SJSA1 (cell line): Measurements from ENCODE around the gene SIL1. TPM values are rescaled to one million over a fixed set of nuclear protein-coding genes. Genes with fewer than 3 reads are reported as not detected.
A peak's percentile ranks its signal among the peaks of the same experiment; 100 is the strongest.

Source experiments
- DNase-seq, 2 experiments: peaks; one replicate each; pipeline ENCODE4 v3.0.0-alpha.2; 2015 to 2020; ENCODE audit warnings: low spot score in 2 of 2, low read depth in 1 of 2
- H3K27ac ChIP-seq: fragments of 250-450 bp; sonication (Bioruptor Pico); 2 replicates; pipeline ENCODE4 v1.5.1; 2020; ENCODE audit warnings: mild to moderate bottlenecking, moderate library complexity
- H3K27me3 ChIP-seq: fragments of 250-450 bp; sonication (Bioruptor Pico); replicated peaks from 2 replicates; pipeline ENCODE4 v1.5.1; 2020; ENCODE audit warnings: mild to moderate bottlenecking, moderate library complexity
- H3K36me3 ChIP-seq: fragments of 250-450 bp; sonication (Bioruptor Pico); 2 replicates; pipeline ENCODE4 v1.5.1; 2020; ENCODE audit warnings: mild to moderate bottlenecking
- H3K4me1 ChIP-seq: fragments of 250-450 bp; sonication (Bioruptor Pico); replicated peaks from 2 replicates; pipeline ENCODE4 v1.6.1; 2021; ENCODE audit warnings: mild to moderate bottlenecking
- H3K4me3 ChIP-seq: fragments of 250-450 bp; sonication (Bioruptor Pico); 2 replicates; pipeline ENCODE4 v1.5.1; 2020; ENCODE audit warnings: mild to moderate bottlenecking
- H3K9me3 ChIP-seq: fragments of 250-450 bp; sonication (Bioruptor Pico); replicated peaks from 2 replicates; pipeline ENCODE4 v1.5.1; 2020; ENCODE audit warnings: mild to moderate bottlenecking
- total RNA-seq: library from RNA; depleted of rRNA; stranded (reverse); fragments of >200 nt; shearing (Covaris generic); gene quantifications from 2 replicates; pipeline ENCODE4 v1.2.3, GENCODE V29; 2014

SIL1 gene
- total RNA-seq, 1 experiment from 2014 or later: 58.2 TPM

- H3K27ac ChIP-seq: no peak overlapping the region
- DNase-seq: no peak
- H3K9me3 ChIP-seq: no peaks in the 10 kb centered on the region
- no peaks in the 10 kb centered on the region for H3K4me1 ChIP-seq
- H3K27me3 ChIP-seq: no peaks in the 10 kb centered on the region
- peaks cover 17% of the 10 kb centered on the region for H3K36me3 ChIP-seq
- H3K4me3 ChIP-seq: no peak overlapping the region
Measured at GRCh38 chr5:138943599-138944173, 254.5 kb downstream of the SIL1 start.

GRCh38 chr5:138942861-138943260 is 255.3 kb downstream of the SIL1 start:
- Histone ChIP-seq H3K9me3 (no peaks in the 10 kb centered on the region), H3K27ac (no peak overlapping the region), H3K4me3 (no peak overlapping the region), H3K4me1 (no peaks in the 10 kb centered on the region), H3K27me3 (no peaks in the 10 kb centered on the region), H3K36me3 (peaks cover 17% of the 10 kb centered on the region)
- peak in 1 of 2 experiments; percentile 44 for DNase-seq

- Histone ChIP-seq H3K27ac (no peak overlapping the region), H3K27me3 (no peaks in the 10 kb centered on the region), H3K4me3 (no peak overlapping the region), H3K36me3 (peaks cover 17% of the 10 kb centered on the region), H3K9me3 (no peaks in the 10 kb centered on the region), H3K4me1 (no peaks in the 10 kb centered on the region)
- no peak for DNase-seq
Measured at GRCh38 chr5:138942066-138942465, 256.1 kb downstream of the SIL1 start.

GRCh38 chr5:138938526-138938925 is 259.6 kb downstream of the SIL1 start:
- no peak overlapping the region for H3K4me3 ChIP-seq
- no peak overlapping the region for H3K27ac ChIP-seq
- peaks cover 35% of the 10 kb centered on the region for H3K36me3 ChIP-seq
- no peaks in the 10 kb centered on the region for H3K4me1 ChIP-seq
- no peaks in the 10 kb centered on the region for H3K27me3 ChIP-seq
- no peak for DNase-seq
- H3K9me3 ChIP-seq: no peaks in the 10 kb centered on the region

- H3K9me3 ChIP-seq: no peaks in the 10 kb centered on the region
- H3K4me1 ChIP-seq: no peaks in the 10 kb centered on the region
- H3K27me3 ChIP-seq: no peaks in the 10 kb centered on the region
- H3K36me3 ChIP-seq: peaks cover 43% of the 10 kb centered on the region
- H3K27ac ChIP-seq: no peak overlapping the region
- H3K4me3 ChIP-seq: no peak overlapping the region
- DNase-seq: peak in 1 of 2 experiments; percentile 44
Measured at GRCh38 chr5:138937392-138938387, 260.5 kb downstream of the SIL1 start.

- no peak overlapping the region for H3K4me3 ChIP-seq
- H3K27me3 ChIP-seq: no peaks in the 10 kb centered on the region
- no peak overlapping the region for H3K27ac ChIP-seq
- H3K4me1 ChIP-seq: no peaks in the 10 kb centered on the region
- H3K9me3 ChIP-seq: no peaks in the 10 kb centered on the region
- DNase-seq: no peak
- H3K36me3 ChIP-seq: peaks cover 51% of the 10 kb centered on the region
Measured at GRCh38 chr5:138936968-138937345, 261.2 kb downstream of the SIL1 start.

- peaks cover 56% of the 10 kb centered on the region for H3K36me3 ChIP-seq
Measured at GRCh38 chr5:138936225-138936967, 261.8 kb downstream of the SIL1 start.

GRCh38 chr5:138935466-138935865 is 262.7 kb downstream of the SIL1 start:
- Histone ChIP-seq H3K9me3 (no peaks in the 10 kb centered on the region), H3K27ac (no peak overlapping the region), H3K4me3 (no peak overlapping the region), H3K36me3 (peaks cover 65% of the 10 kb centered on the region), H3K27me3 (no peaks in the 10 kb centered on the region), H3K4me1 (no peaks in the 10 kb centered on the region)
- peak in 1 of 2 experiments; percentile 50 for DNase-seq

More at GRCh38 chr5:138936225-138936967, 261.8 kb downstream of the SIL1 start:
- no peaks in the 10 kb centered on the region for H3K27me3 ChIP-seq
- H3K4me1 ChIP-seq: no peaks in the 10 kb centered on the region
- no peaks in the 10 kb centered on the region for H3K9me3 ChIP-seq
- H3K4me3 ChIP-seq: no peak overlapping the region
- peak in 1 of 2 experiments; percentile 41 for DNase-seq
- no peak overlapping the region for H3K27ac ChIP-seq

- Histone ChIP-seq H3K9me3 (no peaks in the 10 kb centered on the region), H3K27me3 (no peaks in the 10 kb centered on the region), H3K4me3 (no peak overlapping the region), H3K27ac (no peak overlapping the region), H3K4me1 (no peaks in the 10 kb centered on the region), H3K36me3 (peaks cover 70% of the 10 kb centered on the region)
- DNase-seq: no peak
Measured at GRCh38 chr5:138934971-138935370, 263.2 kb downstream of the SIL1 start.

GRCh38 chr5:138933522-138934290 is 264.5 kb downstream of the SIL1 start:
- H3K27me3 ChIP-seq: no peaks in the 10 kb centered on the region
- no peaks in the 10 kb centered on the region for H3K9me3 ChIP-seq
- H3K4me3 ChIP-seq: no peak overlapping the region
- H3K27ac ChIP-seq: no peak overlapping the region
- H3K36me3 ChIP-seq: peaks cover 82% of the 10 kb centered on the region
- no peak for DNase-seq
- H3K4me1 ChIP-seq: no peaks in the 10 kb centered on the region

- no peak overlapping the region for H3K27ac ChIP-seq
- DNase-seq: no peak
- no peaks in the 10 kb centered on the region for H3K4me1 ChIP-seq
- H3K4me3 ChIP-seq: no peak overlapping the region
- H3K27me3 ChIP-seq: no peaks in the 10 kb centered on the region
- H3K9me3 ChIP-seq: no peaks in the 10 kb centered on the region
- peaks cover 93% of the 10 kb centered on the region for H3K36me3 ChIP-seq
Measured at GRCh38 chr5:138932171-138932810, 265.9 kb downstream of the SIL1 start.

GRCh38 chr5:138930371-138931097 is 267.6 kb downstream of the SIL1 start:
- DNase-seq: no peak
- Histone ChIP-seq H3K4me1 (no peaks in the 10 kb centered on the region), H3K4me3 (no peak overlapping the region), H3K27me3 (no peaks in the 10 kb centered on the region), H3K9me3 (no peaks in the 10 kb centered on the region), H3K27ac (no peak overlapping the region), H3K36me3 (peaks cover 99% of the 10 kb centered on the region)
